Activated CD4-positive, alpha-beta memory T cell treated with anti-CD3 and anti-CD28 coated beads for 36 hours (primary cell): Measurements from ENCODE around the gene CLMP. TPM values are rescaled to one million over a fixed set of nuclear protein-coding genes. Genes with fewer than 3 reads are reported as not detected.
"Not testable (repeated sequence)": the region's sequence is repeated elsewhere in the genome, so short reads cannot be mapped to it uniquely, and the experiment has no call there.

Experiments used
- CTCF ChIA-PET: fragments of 350-600 bp; sonication (Branson Sonifier 250); formaldehyde crosslinking; loops from one replicate; lab custom pipeline; 2021; ENCODE audit warnings: antibody characterized with exemption, inconsistent platforms; lab: Charles Lee
- POLR2A ChIA-PET: fragments of 350-600 bp; sonication (Branson Sonifier 250); formaldehyde crosslinking; loops from one replicate; lab custom pipeline; 2021; ENCODE audit warnings: antibody characterized with exemption; lab: Charles Lee
- DNase-seq: peaks from one replicate; pipeline ENCODE4 v3.0.0-alpha.2; 2020
- H3K27ac Mint-ChIP-seq: one replicate; pipeline ENCODE4 v1.8.0; 2021; ENCODE audit warnings: mixed read lengths
- H3K27me3 Mint-ChIP-seq: one replicate; pipeline ENCODE4 v1.8.0; 2021; ENCODE audit warnings: mixed read lengths
- H3K36me3 Mint-ChIP-seq: one replicate; pipeline ENCODE4 v1.8.0; 2021; ENCODE audit warnings: mixed read lengths
- H3K4me1 Mint-ChIP-seq: one replicate; pipeline ENCODE4 v1.8.0; 2021; ENCODE audit warnings: low read depth, mixed read lengths
- H3K4me3 Mint-ChIP-seq: one replicate; pipeline ENCODE4 v1.8.0; 2021; ENCODE audit warnings: mild to moderate bottlenecking, mixed read lengths
- H3K9me3 Mint-ChIP-seq: one replicate; pipeline ENCODE4 v1.8.0; 2021; ENCODE audit warnings: mixed read lengths
- intact Hi-C: fragments of 100-400 bp; cut with micrococcal nuclease; formaldehyde crosslinking; loops from one replicate; pipeline ENCODE4 v1.15.1; 2023
- total RNA-seq, 2 experiments: library from RNA; stranded (reverse); gene quantifications; one replicate each; pipeline ENCODE4 v1.2.3, GENCODE V29; 2021

CLMP gene
- total RNA-seq, 2 experiments from 2014 or later: 0.31 to 0.44 TPM

GRCh38 chr11:123214396-123214795 is 19.3 kb upstream of the CLMP start:
- Mint-ChIP-seq H3K27ac (no peak overlapping the region), H3K9me3 (no peaks in the 10 kb centered on the region), H3K4me1 (no peaks in the 10 kb centered on the region), H3K4me3 (no peak overlapping the region), H3K36me3 (no peaks in the 10 kb centered on the region), H3K27me3 (peaks cover 24% of the 10 kb centered on the region)
- DNase-seq: no peak
- intact Hi-C loops: no loop called here
- ChIA-PET POLR2A (no interaction called here), CTCF (no interaction called here)

GRCh38 chr11:123213307-123213771 is 18.3 kb upstream of the CLMP start:
- Mint-ChIP-seq H3K36me3 (no peaks in the 10 kb centered on the region), H3K9me3 (no peaks in the 10 kb centered on the region), H3K4me1 (no peaks in the 10 kb centered on the region), H3K4me3 (no peak overlapping the region), H3K27ac (no peak overlapping the region), H3K27me3 (peaks cover 23% of the 10 kb centered on the region)
- ChIA-PET CTCF (no interaction called here), POLR2A (no interaction called here)
- DNase-seq: no peak
- intact Hi-C loops: no loop called here

- Mint-ChIP-seq H3K36me3 (no peaks in the 10 kb centered on the region), H3K9me3 (no peaks in the 10 kb centered on the region), H3K4me3 (no peak overlapping the region), H3K4me1 (no peaks in the 10 kb centered on the region), H3K27me3 (peaks cover 24% of the 10 kb centered on the region), H3K27ac (no peak overlapping the region)
- ChIA-PET CTCF (no interaction called here), POLR2A (no interaction called here)
- DNase-seq: no peak
- intact Hi-C loops: no loop called here
Measured at GRCh38 chr11:123212406-123212805, 17.4 kb upstream of the CLMP start.

GRCh38 chr11:123211981-123212380 is 16.9 kb upstream of the CLMP start:
- H3K27me3 Mint-ChIP-seq: peaks cover 28% of the 10 kb centered on the region
- no peak overlapping the region for H3K4me3 Mint-ChIP-seq
- CTCF ChIA-PET: no interaction called here

GRCh38 chr11:123211149-123211852 is 16.3 kb upstream of the CLMP start:
- Mint-ChIP-seq H3K36me3 (no peaks in the 10 kb centered on the region), H3K4me3 (no peak overlapping the region), H3K4me1 (no peaks in the 10 kb centered on the region), H3K27me3 (peaks cover 30% of the 10 kb centered on the region), H3K27ac (no peak overlapping the region), H3K9me3 (no peaks in the 10 kb centered on the region)
- ChIA-PET POLR2A (no interaction called here), CTCF (no interaction called here)
- intact Hi-C loops: no loop called here
- no peak for DNase-seq

More at GRCh38 chr11:123211981-123212380, 16.9 kb upstream of the CLMP start:
- Mint-ChIP-seq H3K36me3 (no peaks in the 10 kb centered on the region), H3K27ac (no peak overlapping the region), H3K4me1 (no peaks in the 10 kb centered on the region), H3K9me3 (no peaks in the 10 kb centered on the region)
- POLR2A ChIA-PET: no interaction called here
- intact Hi-C loops: no loop called here
- DNase-seq: no peak

- intact Hi-C loops: no loop called here
- DNase-seq: no peak
- ChIA-PET CTCF (interaction anchor here (1.5 kb wide), 1 partner anchor 36 kb away, joined by 3 read pairs; no protein-coding TSS in a partner anchor), POLR2A (no interaction called here)
- Mint-ChIP-seq H3K27ac (no peak overlapping the region), H3K27me3 (peaks cover 32% of the 10 kb centered on the region), H3K36me3 (no peaks in the 10 kb centered on the region), H3K4me1 (no peaks in the 10 kb centered on the region), H3K9me3 (no peaks in the 10 kb centered on the region), H3K4me3 (no peak overlapping the region)
Measured at GRCh38 chr11:123209591-123209990, 14.5 kb upstream of the CLMP start.

GRCh38 chr11:123206791-123207434 is 11.9 kb upstream of the CLMP start:
- ChIA-PET POLR2A (no interaction called here), CTCF (interaction anchor here (0.6 kb wide), 1 partner anchor 102 kb away, joined by 3 read pairs; no protein-coding TSS in a partner anchor)
- H3K9me3 Mint-ChIP-seq: no peaks in the 10 kb centered on the region
- DNase-seq: no peak
- no peaks in the 10 kb centered on the region for H3K36me3 Mint-ChIP-seq
- intact Hi-C loops: no loop called here
- no peak overlapping the region for H3K4me3 Mint-ChIP-seq
- H3K27me3 Mint-ChIP-seq: peaks cover 21% of the 10 kb centered on the region
- H3K27ac Mint-ChIP-seq: no peak overlapping the region
- no peaks in the 10 kb centered on the region for H3K4me1 Mint-ChIP-seq

- H3K36me3 Mint-ChIP-seq, H3K9me3 Mint-ChIP-seq, DNase-seq, H3K27ac Mint-ChIP-seq, H3K4me1 Mint-ChIP-seq, H3K4me3 Mint-ChIP-seq, intact Hi-C loops, POLR2A ChIA-PET: not testable (repeated sequence)
- CTCF ChIA-PET: interaction anchor here (0.6 kb wide), 1 partner anchor 101 kb away, joined by 3 read pairs; no protein-coding TSS in a partner anchor
- peaks cover 16% of the 10 kb centered on the region for H3K27me3 Mint-ChIP-seq
Measured at GRCh38 chr11:123206055-123206454, 11.0 kb upstream of the CLMP start.

GRCh38 chr11:123203934-123204333 is 8.9 kb upstream of the CLMP start:
- no peaks in the 10 kb centered on the region for H3K4me1 Mint-ChIP-seq

GRCh38 chr11:123203471-123203870 is 8.4 kb upstream of the CLMP start:
- ChIA-PET CTCF (interaction anchor here (1.8 kb wide), 1 partner anchor 44 kb away, joined by 9 read pairs; no protein-coding TSS in a partner anchor), POLR2A (no interaction called here)
- no peaks in the 10 kb centered on the region for H3K9me3 Mint-ChIP-seq
- no peak for DNase-seq
- no peaks in the 10 kb centered on the region for H3K36me3 Mint-ChIP-seq
- intact Hi-C loops: no loop called here
- H3K27me3 Mint-ChIP-seq: peaks cover 24% of the 10 kb centered on the region
- H3K4me3 Mint-ChIP-seq: no peak overlapping the region
- no peaks in the 10 kb centered on the region for H3K4me1 Mint-ChIP-seq
- H3K27ac Mint-ChIP-seq: no peak overlapping the region

More at GRCh38 chr11:123203934-123204333, 8.9 kb upstream of the CLMP start:
- Mint-ChIP-seq H3K36me3 (no peaks in the 10 kb centered on the region), H3K27ac (no peak overlapping the region), H3K27me3 (peaks cover 23% of the 10 kb centered on the region), H3K9me3 (no peaks in the 10 kb centered on the region), H3K4me3 (no peak overlapping the region)
- DNase-seq: no peak
- intact Hi-C loops: no loop called here
- ChIA-PET POLR2A (no interaction called here), CTCF (interaction anchor here (1.8 kb wide), 1 partner anchor 43 kb away, joined by 9 read pairs; no protein-coding TSS in a partner anchor)

- Mint-ChIP-seq H3K27me3 (peaks cover 34% of the 10 kb centered on the region), H3K4me1 (peaks cover 2% of the 10 kb centered on the region), H3K4me3 (no peak overlapping the region), H3K27ac (no peak overlapping the region), H3K36me3 (no peaks in the 10 kb centered on the region), H3K9me3 (no peaks in the 10 kb centered on the region)
- intact Hi-C loops: no loop called here
- ChIA-PET POLR2A (no interaction called here), CTCF (no interaction called here)
- DNase-seq: no peak
Measured at GRCh38 chr11:123202155-123203151, 7.4 kb upstream of the CLMP start.

GRCh38 chr11:123200264-123200663 is 5.2 kb upstream of the CLMP start:
- peaks cover 37% of the 10 kb centered on the region for H3K27me3 Mint-ChIP-seq
- POLR2A ChIA-PET: no interaction called here

More at GRCh38 chr11:123200264-123200663, 5.2 kb upstream of the CLMP start:
- no peak for DNase-seq
- Mint-ChIP-seq H3K27ac (no peak overlapping the region), H3K9me3 (no peaks in the 10 kb centered on the region), H3K36me3 (no peaks in the 10 kb centered on the region), H3K4me3 (no peak overlapping the region), H3K4me1 (peaks cover 9% of the 10 kb centered on the region)
- intact Hi-C loops: no loop called here
- CTCF ChIA-PET: no interaction called here
